Central memory CD8-positive, alpha-beta T cell (primary cell): ENCODE data around the gene PIBF1.

Experiments used
- ATAC-seq: fragments of 150-1000 bp; cut with Tn5 transposase; replicated peaks from 2 replicates; pipeline ENCODE4 v1.10.0; 2022; ENCODE audit warnings: mild to moderate bottlenecking, moderate FRiP score, moderate number of reproducible peaks; ENCODE audit not compliant: poor library complexity, severe bottlenecking; ENCODE audit errors: extremely low read depth
- DNase-seq, 2 donors: peaks; one replicate each; pipeline ENCODE4 v3.0.0; 2021; ENCODE audit warnings: low spot score in 2 of 2
- H3K27ac Mint-ChIP-seq: one replicate; pipeline ENCODE4 v1.8.0; 2022; ENCODE audit warnings: low read depth, mild to moderate bottlenecking, moderate library complexity, mixed read lengths
- H3K27me3 Mint-ChIP-seq: one replicate; pipeline ENCODE4 v1.8.0; 2022; ENCODE audit warnings: mixed read lengths
- H3K36me3 Mint-ChIP-seq: one replicate; pipeline ENCODE4 v1.8.0; 2022; ENCODE audit warnings: mild to moderate bottlenecking, moderate library complexity, mixed read lengths; ENCODE audit not compliant: insufficient read depth
- H3K4me1 Mint-ChIP-seq: one replicate; pipeline ENCODE4 v1.8.0; 2022; ENCODE audit warnings: mixed read lengths
- H3K4me3 Mint-ChIP-seq: one replicate; pipeline ENCODE4 v1.8.0; 2022; ENCODE audit warnings: mild to moderate bottlenecking, moderate library complexity, mixed read lengths
- H3K9me3 Mint-ChIP-seq: one replicate; pipeline ENCODE4 v1.8.0; 2022; ENCODE audit warnings: mixed read lengths

Gene PIBF1

DNA sequence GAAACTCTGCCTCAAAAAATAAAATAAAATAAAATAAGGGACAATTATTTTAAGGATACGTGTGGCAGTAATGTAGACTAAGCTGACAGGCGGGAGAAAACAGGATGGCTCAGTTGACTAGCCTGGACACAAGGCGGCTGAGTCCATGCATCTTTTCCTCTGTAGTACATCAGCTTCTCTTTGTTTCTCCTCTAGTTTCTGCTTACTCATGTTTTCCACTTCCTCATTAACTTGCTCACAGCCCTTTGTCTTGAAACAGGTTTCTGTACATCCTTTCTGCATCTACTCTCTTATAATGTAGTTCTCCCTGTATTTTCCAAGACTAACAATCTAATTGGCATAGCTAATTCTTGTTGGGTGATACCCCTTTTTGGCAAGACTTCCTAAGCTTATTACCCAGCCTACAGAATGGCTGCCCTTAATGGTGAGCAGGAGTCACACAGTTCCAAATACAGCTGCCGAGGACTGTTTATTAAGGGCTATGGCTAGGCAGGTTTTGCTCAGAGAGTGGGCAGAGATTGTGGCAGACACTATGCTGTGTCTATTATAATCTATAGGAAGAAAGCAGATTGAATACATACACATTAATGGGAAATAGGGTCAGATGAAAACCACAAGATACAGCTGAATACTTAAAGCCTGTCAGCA is 218.2 kb downstream of the PIBF1 start:
- Mint-ChIP-seq H3K4me3 (no peak overlapping the region), H3K9me3 (no peaks in the 10 kb centered on the region), H3K36me3 (peaks cover 16% of the 10 kb centered on the region), H3K27me3 (no peaks in the 10 kb centered on the region), H3K27ac (no peak overlapping the region), H3K4me1 (no peaks in the 10 kb centered on the region)
- ATAC-seq (no peak), DNase-seq (no peak)

DNA sequence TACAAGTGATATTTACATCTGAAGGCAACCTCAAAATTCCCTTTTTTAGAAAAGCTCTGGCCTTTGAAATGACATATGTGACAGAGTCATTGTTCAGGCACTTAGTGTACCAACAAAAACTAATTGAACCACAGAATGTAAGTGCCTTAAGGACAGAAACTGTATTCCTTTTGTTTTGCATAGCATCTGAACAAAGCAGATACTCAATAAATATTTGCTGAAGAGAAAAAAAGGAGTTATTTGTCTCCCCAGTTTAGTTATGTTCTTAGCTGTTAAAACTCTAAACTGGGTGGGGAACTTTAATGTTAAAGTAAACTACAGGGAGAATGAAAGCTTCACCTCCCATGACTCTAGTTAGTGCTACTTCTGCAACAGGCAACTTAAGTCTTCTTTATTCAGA is 220.0 kb downstream of the PIBF1 start:
- peaks cover 15% of the 10 kb centered on the region for H3K36me3 Mint-ChIP-seq
- no peak overlapping the region for H3K27ac Mint-ChIP-seq
- no peak overlapping the region for H3K4me3 Mint-ChIP-seq
- H3K27me3 Mint-ChIP-seq: no peaks in the 10 kb centered on the region
- no peaks in the 10 kb centered on the region for H3K9me3 Mint-ChIP-seq
- ATAC-seq (no peak), DNase-seq (no peak)
- H3K4me1 Mint-ChIP-seq: no peaks in the 10 kb centered on the region

DNA sequence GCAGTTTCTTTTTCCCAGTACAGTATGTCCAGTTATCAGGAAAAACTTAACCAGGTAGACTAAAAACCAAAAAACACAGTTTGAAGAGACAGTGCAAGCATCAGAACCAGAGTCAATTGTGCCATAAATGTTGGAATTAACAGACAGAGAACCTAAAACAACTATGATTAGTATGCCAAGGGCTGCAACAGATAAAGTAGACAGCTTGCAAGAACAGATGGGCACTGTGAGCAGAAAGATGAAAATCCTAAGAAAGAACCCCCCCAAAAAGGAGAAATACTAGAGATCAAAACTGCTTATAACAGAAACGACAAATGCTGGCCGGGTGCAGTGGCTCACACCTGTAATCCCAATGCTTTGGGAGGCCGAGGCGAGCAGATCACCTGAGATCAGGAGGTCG is 229.8 kb downstream of the PIBF1 start:
- no peak for DNase-seq

DNA sequence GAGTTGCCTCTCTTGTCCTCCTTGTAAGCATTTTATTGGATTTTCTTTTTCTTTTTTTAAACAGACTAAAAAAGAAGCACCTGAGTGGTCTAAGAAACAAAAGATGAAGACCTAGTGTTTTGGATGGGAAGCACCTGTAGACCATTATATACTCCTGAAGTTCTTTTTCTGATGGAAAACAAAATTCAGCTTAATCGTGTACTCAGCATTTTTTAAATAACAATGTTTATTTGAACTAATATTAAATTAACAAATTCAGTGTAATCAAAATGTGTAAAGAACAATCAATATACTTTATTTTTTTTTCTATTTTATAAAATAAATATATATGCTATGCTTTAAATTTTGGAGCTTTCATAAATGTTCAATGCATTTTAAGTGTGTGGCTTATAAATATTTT is 233.9 kb downstream of the PIBF1 start:
- Mint-ChIP-seq H3K36me3 (peaks cover 20% of the 10 kb centered on the region), H3K4me3 (no peak overlapping the region), H3K27ac (no peak overlapping the region), H3K9me3 (no peaks in the 10 kb centered on the region), H3K4me1 (no peaks in the 10 kb centered on the region), H3K27me3 (no peaks in the 10 kb centered on the region)
- ATAC-seq: no peak
- no peak for DNase-seq

More for the DNA sequence above, 229.8 kb downstream of the PIBF1 start:
- H3K9me3 Mint-ChIP-seq: no peaks in the 10 kb centered on the region
- H3K27me3 Mint-ChIP-seq: no peaks in the 10 kb centered on the region
- no peak for ATAC-seq
- H3K36me3 Mint-ChIP-seq: peaks cover 13% of the 10 kb centered on the region
- peak overlapping the region; percentile 11 for H3K27ac Mint-ChIP-seq
- H3K4me1 Mint-ChIP-seq: no peaks in the 10 kb centered on the region
- no peak overlapping the region for H3K4me3 Mint-ChIP-seq

DNA sequence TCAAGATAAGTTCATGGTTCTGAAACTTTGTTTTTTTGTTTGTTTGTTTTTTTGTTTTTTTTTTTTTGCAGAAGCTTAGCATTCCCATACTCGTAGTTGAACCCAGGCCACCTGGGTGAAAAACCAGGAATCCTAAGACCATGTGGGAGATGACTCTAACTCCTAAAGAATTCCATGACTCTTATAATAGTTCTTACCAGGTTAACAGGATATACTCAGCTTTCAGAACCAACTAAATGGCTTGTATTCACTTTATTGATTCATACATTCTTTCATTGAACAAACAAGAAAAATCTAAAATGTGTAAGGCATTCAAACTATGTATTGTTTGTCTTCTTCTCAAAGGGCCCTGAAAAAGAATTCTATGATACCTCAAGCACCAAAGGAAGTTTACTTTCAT is 236.4 kb downstream of the PIBF1 start:
- Mint-ChIP-seq H3K27me3 (no peaks in the 10 kb centered on the region), H3K4me3 (no peak overlapping the region), H3K9me3 (no peaks in the 10 kb centered on the region), H3K27ac (no peak overlapping the region), H3K4me1 (no peaks in the 10 kb centered on the region), H3K36me3 (peaks cover 15% of the 10 kb centered on the region)
- DNase-seq: no peak
- ATAC-seq: no peak

DNA sequence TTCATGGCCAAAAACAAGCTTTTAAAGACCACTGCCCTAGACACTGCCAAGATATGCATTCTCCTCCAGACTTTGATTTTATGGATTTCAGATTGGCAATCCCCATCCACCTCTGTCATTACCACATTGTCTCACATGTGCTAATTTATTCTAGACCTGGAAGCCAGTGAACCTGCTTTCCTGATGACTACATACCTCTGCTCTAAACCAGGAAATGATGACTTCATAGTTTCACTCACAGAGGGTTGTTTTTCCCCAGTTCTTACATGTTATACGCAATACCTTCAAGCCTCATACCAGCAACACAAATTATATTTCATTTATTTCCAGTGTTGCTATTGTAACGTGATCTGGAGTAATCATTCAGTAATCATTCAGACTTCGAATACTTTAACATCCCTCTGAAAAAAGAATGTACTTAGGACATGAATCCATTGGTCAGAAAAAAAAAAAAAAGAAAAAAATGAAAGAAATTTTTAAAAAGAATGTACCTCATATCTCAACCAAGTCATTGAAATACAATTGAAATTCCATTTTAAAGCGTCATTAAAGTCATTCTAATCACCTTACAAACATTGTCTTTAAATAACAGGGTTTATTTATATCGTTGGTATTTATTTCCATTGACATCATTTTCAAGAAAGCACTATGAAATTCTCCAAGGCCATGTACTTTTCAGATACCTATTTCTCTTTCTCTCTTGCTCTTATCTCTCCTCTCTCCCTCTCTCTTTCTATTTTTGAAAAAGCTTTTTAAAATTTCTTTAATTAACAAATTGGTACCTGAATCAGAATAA is 243.5 kb downstream of the PIBF1 start:
- no peak for ATAC-seq
- peaks cover 3% of the 10 kb centered on the region for H3K36me3 Mint-ChIP-seq
- H3K27ac Mint-ChIP-seq: peak overlapping the region; percentile 65
- no peaks in the 10 kb centered on the region for H3K4me1 Mint-ChIP-seq
- no peak for DNase-seq
- H3K9me3 Mint-ChIP-seq: no peaks in the 10 kb centered on the region
- H3K27me3 Mint-ChIP-seq: no peaks in the 10 kb centered on the region
- no peak overlapping the region for H3K4me3 Mint-ChIP-seq

DNA sequence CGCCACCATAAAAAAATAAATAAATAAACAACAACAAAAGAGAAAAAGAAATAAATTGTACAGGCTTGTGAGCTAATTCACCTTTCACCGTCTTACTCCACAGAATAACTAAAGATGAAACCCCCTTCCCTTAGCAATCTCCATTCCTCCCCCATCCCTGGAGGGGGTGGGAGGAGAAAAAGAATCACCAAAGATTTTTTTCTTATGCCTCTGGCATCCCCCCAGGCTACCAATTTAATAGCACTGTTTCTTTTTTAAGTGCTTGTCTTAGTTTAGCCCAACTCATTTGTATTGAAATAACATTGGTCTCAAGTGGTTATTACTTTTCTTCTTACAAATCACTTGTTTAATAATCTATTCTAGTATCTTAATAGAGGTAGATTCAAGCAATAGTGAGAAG is 253.0 kb downstream of the PIBF1 start:
- H3K27me3 Mint-ChIP-seq: no peaks in the 10 kb centered on the region
- no peaks in the 10 kb centered on the region for H3K4me1 Mint-ChIP-seq
- no peak overlapping the region for H3K4me3 Mint-ChIP-seq
- no peak overlapping the region for H3K27ac Mint-ChIP-seq
- ATAC-seq (no peak), DNase-seq (no peak)
- no peaks in the 10 kb centered on the region for H3K36me3 Mint-ChIP-seq
- no peaks in the 10 kb centered on the region for H3K9me3 Mint-ChIP-seq

DNA sequence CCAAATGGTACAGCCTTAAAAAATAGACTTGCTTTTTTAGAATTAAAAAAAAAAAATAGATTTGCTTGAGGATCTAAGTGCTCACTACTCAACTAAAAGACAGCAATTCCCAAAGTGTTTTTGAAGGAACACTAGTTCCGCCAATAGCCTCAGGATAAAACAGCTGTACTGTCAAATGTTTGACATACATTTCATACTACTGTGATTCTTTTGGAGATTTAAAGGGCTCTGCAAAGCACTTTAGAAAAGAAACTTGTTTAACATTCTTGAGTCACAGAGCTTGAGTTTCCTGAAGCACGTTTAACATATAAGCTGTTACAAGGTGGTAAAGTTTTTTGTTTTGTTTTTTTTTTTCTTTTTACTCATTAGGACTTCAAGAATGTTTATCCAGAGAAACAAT is 253.7 kb downstream of the PIBF1 start:
- ATAC-seq: no peak
- H3K27me3 Mint-ChIP-seq: no peaks in the 10 kb centered on the region
- no peaks in the 10 kb centered on the region for H3K36me3 Mint-ChIP-seq
- H3K9me3 Mint-ChIP-seq: no peaks in the 10 kb centered on the region
- no peak overlapping the region for H3K4me3 Mint-ChIP-seq
- DNase-seq: no peak
- no peaks in the 10 kb centered on the region for H3K4me1 Mint-ChIP-seq
- no peak overlapping the region for H3K27ac Mint-ChIP-seq

DNA sequence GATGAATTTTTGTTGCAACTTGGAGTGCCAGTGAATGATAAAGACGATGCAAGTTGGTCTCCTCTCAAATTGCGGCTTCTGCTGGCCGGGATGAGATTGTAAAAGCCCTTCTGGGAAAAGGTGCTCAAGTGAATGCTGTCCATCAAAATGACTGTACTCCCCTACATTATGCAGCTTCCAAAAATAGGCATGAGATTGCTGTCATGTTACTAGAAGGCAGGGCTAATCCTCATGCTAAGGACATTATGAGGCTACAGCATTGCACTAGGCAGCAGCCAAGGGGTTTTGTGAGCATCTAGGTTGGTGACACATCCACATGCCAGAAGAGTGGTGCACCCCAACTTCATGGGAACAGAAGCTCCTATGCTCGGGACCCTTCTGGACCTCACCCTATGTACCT is 254.6 kb downstream of the PIBF1 start:
- DNase-seq (no peak), ATAC-seq (no peak)
- Mint-ChIP-seq H3K36me3 (no peaks in the 10 kb centered on the region), H3K27me3 (no peaks in the 10 kb centered on the region), H3K9me3 (no peaks in the 10 kb centered on the region), H3K4me1 (no peaks in the 10 kb centered on the region), H3K27ac (no peak overlapping the region), H3K4me3 (no peak overlapping the region)

DNA sequence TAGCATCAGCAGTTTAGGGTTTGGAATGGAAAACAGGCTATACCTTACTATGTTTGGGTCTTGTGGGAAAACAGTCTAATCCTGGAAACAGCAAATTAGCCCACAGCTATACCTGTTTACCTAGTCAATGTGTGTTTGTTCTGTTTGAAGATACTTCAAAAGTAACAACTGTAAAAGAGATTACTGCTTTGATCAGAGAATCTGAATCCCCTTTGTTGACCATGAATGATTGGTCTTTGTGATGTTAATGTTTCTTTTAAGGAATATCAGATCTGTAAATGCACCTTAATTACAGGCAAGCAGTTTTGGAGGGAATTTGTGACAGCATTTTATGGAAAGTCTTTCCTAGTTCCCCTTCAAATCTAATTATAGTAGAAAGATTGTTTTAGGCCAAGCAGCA is 256.1 kb downstream of the PIBF1 start:
- Mint-ChIP-seq H3K36me3 (no peaks in the 10 kb centered on the region), H3K9me3 (no peaks in the 10 kb centered on the region), H3K27me3 (no peaks in the 10 kb centered on the region), H3K27ac (no peak overlapping the region), H3K4me3 (no peak overlapping the region), H3K4me1 (no peaks in the 10 kb centered on the region)
- ATAC-seq (no peak), DNase-seq (no peak)

DNA sequence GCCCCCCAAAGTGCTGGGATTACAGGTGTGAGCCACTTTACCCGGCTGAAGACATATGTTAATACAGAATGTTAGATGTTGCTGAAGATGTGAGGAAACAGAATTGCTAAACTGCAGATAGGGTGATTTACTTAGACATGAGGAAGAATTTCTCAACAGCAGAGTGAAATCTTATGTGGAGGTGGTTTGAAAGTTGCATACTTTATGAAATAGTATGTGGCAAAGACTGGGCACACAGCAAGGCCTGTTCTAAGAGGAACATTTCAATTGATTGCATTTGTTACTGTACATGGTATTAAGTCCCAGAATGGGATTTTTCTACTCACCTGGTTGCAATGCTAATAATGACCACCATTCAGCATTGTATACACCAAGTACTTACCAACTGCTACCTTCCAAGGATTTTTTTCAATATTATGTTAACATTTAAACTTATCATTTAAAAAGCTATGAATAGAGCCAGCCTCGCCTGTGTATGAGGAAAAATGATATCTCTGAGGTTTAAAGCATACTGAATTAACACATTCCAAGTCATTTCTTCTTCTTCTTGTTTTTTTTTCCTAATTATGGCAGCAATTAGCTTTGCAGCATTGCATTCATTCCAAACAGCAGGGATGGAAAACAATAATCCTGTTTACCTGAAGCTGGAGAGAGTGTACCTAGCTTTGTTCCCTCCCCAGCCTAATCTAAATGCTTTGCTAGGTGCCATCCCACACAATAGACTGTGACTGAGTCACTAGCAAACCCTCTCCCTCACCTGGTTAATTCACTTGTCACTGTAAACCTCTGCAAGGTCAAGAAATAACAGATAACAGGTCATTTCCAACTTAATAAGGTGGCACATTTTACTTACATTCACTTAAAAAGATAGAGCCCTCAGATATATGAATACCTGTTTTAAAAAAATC is 257.5 kb downstream of the PIBF1 start:
- Mint-ChIP-seq H3K27me3 (no peaks in the 10 kb centered on the region), H3K27ac (no peak overlapping the region), H3K9me3 (no peaks in the 10 kb centered on the region), H3K4me1 (no peaks in the 10 kb centered on the region), H3K4me3 (no peak overlapping the region), H3K36me3 (no peaks in the 10 kb centered on the region)
- DNase-seq (no peak), ATAC-seq (no peak)

DNA sequence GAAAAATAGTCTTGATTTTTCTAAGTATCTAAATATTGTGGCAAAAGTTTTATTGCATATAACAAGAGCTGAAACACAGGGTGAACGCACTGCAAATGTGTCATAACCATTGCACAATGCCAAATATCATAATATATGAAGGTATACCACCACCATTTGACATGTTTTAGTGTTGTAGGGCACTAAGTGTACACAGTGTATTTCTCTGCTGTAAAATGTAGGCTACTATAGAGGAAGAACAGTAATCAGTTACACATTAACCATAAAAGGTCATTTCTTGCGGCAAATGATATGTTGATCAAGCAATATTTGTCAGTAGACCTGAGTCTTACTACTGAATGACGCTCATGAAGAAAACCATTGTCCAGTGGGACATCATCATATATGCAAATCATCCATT is 258.6 kb downstream of the PIBF1 start:
- Mint-ChIP-seq H3K27me3 (no peaks in the 10 kb centered on the region), H3K27ac (no peak overlapping the region)

More for the DNA sequence above, 258.6 kb downstream of the PIBF1 start:
- no peak for DNase-seq
- ATAC-seq: no peak
- Mint-ChIP-seq H3K4me1 (no peaks in the 10 kb centered on the region), H3K4me3 (no peak overlapping the region), H3K36me3 (no peaks in the 10 kb centered on the region), H3K9me3 (no peaks in the 10 kb centered on the region)
